Measurements from ENCODE around the gene ANO8. TPM values are rescaled to one million over a fixed set of nuclear protein-coding genes. Genes with fewer than 3 reads are reported as not detected.

Gene ANO8
- total RNA-seq, 2 donors from 2014 or later = 7.0 to 16.5 TPM

- Histone ChIP-seq H3K27me3 (no peaks in the 10 kb centered on the region), H3K27ac (peak overlapping the region in 3 of 4 donors; percentile 42 to 48 (median 47)), H3K4me1 (peaks cover 24% of the 10 kb centered on the region), H3K9me3 (no peaks in the 10 kb centered on the region), H3K36me3 (replicated peaks in 1 of 2; ENCODE audit: insufficient read depth in 1 of 2, low read depth in 2 of 2) (no peaks in the 10 kb centered on the region), H3K4me3 (peak overlapping the region in 1 of 2 donors; percentile 33)
- ATAC-seq (peak; percentile 4), DNase-seq (peak in 1 of 4 donors; percentile 20)
- no peak for TF ChIP-seq CTCF (IDR thresholded peaks at IDR 0.05)
- no peak for TF ChIP-seq POLR2A (IDR thresholded peaks at IDR 0.05)
- 11 to 22% methylated on average over 7 to 74 of the region's 94 CpGs for WGBS, 2 donors
- intact Hi-C loops (cut with DNase I) = no loop called here
Observed at GRCh38 chr19:17328517-17329365, 5.9 kb downstream of the ANO8 start.

DNA sequence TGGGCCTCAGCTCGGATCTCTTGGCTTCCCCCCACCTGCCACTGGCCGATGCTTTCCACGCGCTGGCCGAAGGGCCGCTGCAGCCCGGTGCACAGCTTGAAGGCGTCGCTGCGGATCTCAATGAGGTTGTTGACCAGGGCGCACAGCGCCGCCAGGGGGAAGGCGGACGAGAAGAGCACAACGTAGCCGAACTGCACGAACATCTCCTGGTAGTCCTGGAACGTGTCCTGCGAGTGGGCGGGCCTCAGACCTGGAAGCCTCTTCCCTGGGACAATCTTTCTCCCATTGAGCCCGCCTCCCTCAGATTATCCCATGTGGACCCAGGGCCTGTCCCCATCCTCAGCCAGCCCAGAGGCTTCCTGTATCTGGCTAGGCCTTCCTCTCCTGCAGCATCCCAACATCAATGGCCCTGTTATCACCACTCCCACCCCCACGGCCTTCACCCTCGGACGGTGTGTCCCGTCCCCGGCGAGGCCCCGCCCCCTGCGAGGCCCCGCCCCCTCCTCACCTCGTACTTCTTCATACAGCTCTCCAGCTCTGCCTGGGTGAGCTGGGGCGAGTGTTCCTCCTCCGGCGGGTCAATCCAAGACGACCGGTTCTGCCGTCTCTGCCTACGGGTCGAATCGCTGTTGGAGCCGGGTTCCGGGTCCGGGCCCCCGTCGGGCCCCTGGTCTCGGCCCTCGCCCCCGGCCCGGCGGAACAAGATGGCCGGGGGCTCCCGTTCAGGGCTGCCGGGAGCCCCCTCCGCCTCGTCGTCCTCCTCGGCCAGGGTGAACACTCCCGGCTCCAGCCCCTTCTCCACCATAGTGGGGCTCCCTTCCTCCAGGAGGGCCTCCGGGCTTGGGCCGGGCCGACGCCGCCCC, 6.8 kb downstream of the ANO8 start:
- no peaks in the 10 kb centered on the region for H3K9me3 ChIP-seq
- no peaks in the 10 kb centered on the region for H3K27me3 ChIP-seq
- no peaks in the 10 kb centered on the region for H3K36me3 ChIP-seq (replicated peaks in 1 of 2; ENCODE audit: insufficient read depth in 1 of 2, low read depth in 2 of 2)
- ATAC-seq (peak; percentile 83), DNase-seq (peak; percentile 66 to 77 (median 71))
- intact Hi-C loops (cut with DNase I) = no loop called here
- H3K4me1 ChIP-seq = peaks cover 22% of the 10 kb centered on the region
- WGBS, 2 donors = 19 to 58% methylated on average over 29 to 61 of the region's 64 CpGs
- H3K27ac ChIP-seq = peak overlapping the region in 3 of 4 donors; percentile 42 to 48 (median 47)
- peak overlapping the region in 1 of 2 donors; percentile 33 for H3K4me3 ChIP-seq
- TF ChIP-seq POLR2A (IDR thresholded peaks at IDR 0.05) (peak in 2 of 3 donors; percentile 23 to 24), CTCF (IDR thresholded peaks at IDR 0.05) (peak in 3 of 7 experiments; percentile 30 to 46 (median 43))

DNA sequence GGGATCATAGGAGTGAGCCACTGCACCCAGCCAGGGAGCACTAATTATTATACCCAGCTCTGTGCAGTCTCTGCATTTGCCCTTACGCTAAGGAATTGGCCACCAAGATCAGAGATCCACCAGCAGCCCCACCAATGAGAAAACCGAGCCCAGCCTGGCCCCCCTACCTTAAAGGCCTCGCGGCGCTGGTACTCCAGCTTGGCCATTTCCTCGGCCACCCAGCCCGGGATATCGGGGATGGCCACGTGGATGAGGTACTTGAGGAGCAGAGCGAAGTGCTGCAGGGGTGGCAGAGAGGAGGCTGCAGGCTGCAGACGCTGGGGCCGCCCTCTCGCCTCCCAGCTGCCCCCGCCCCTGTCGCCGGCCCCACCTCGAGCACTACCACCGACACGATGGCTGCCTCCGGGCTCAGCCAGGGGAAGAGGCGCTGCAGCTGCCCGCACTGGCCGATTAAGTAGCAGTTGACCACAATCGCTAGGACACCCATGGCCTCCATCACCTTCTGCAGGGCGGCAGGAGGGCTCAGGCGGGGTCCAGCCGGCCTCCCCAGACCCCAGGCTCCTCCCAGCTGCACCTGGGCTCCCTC, 7.5 kb downstream of the ANO8 start:
- no peaks in the 10 kb centered on the region for H3K36me3 ChIP-seq (replicated peaks in 1 of 2; ENCODE audit: insufficient read depth in 1 of 2, low read depth in 2 of 2)
- no peaks in the 10 kb centered on the region for H3K27me3 ChIP-seq
- TF ChIP-seq CTCF (IDR thresholded peaks at IDR 0.05) = no peak
- no peak for TF ChIP-seq POLR2A (IDR thresholded peaks at IDR 0.05)
- no peak for ATAC-seq
- intact Hi-C loops (cut with DNase I) = no loop called here
- no peak for DNase-seq
- 93 to 94% methylated on average over 8 to 22 of the region's 27 CpGs for WGBS, 2 donors
- H3K9me3 ChIP-seq = no peaks in the 10 kb centered on the region
- no peak overlapping the region for H3K4me3 ChIP-seq
- peak overlapping the region in 1 of 4 donors; percentile 47 for H3K27ac ChIP-seq
- peaks cover 22% of the 10 kb centered on the region for H3K4me1 ChIP-seq

- no peaks in the 10 kb centered on the region for H3K36me3 ChIP-seq (replicated peaks in 1 of 2; ENCODE audit: insufficient read depth in 1 of 2, low read depth in 2 of 2)
- 80% methylated on average over 7 to 11 of the region's 11 CpGs for WGBS, 2 donors
- H3K4me3 ChIP-seq = no peak overlapping the region
- TF ChIP-seq POLR2A (IDR thresholded peaks at IDR 0.05) (no peak), CTCF (IDR thresholded peaks at IDR 0.05) (no peak)
- no peak for ATAC-seq
- intact Hi-C loops (cut with DNase I) = no loop called here
- no peaks in the 10 kb centered on the region for H3K9me3 ChIP-seq
- peaks cover 22% of the 10 kb centered on the region for H3K4me1 ChIP-seq
- DNase-seq = no peak
- no peaks in the 10 kb centered on the region for H3K27me3 ChIP-seq
- H3K27ac ChIP-seq = no peak overlapping the region
Observed at GRCh38 chr19:17326595-17326966, 8.1 kb downstream of the ANO8 start.

All from body of pancreas (tissue), 4 donors.